NT2/D1 (cell line): ENCODE data around the gene OPN3.

Source experiments
- DNase-seq: peaks from one replicate; pipeline ENCODE4 v3.0.0-alpha.2; 2011; ENCODE audit warnings: low read depth, low spot score
- H3K27me3 ChIP-seq: 2 replicates; pipeline ENCODE4 v1.6.0; 2011; ENCODE audit warnings: mild to moderate bottlenecking; ENCODE audit not compliant: insufficient read length, insufficient read depth
- H3K36me3 ChIP-seq: 2 replicates; pipeline ENCODE4 v1.6.1; 2011; ENCODE audit warnings: mild to moderate bottlenecking, low read length, mixed read lengths; ENCODE audit not compliant: insufficient read depth, insufficient read length
- H3K4me1 ChIP-seq: 2 replicates; pipeline ENCODE4 v1.5.1; 2011; ENCODE audit not compliant: insufficient read depth, insufficient read length
- H3K4me3 ChIP-seq: 2 replicates; pipeline ENCODE4 v1.5.1; 2011; ENCODE audit warnings: low read depth; ENCODE audit not compliant: insufficient read length
- H3K9ac ChIP-seq: 2 replicates; pipeline ENCODE4 v1.6.0; 2011; ENCODE audit warnings: low read depth; ENCODE audit not compliant: insufficient read length
- H3K9me3 ChIP-seq: 2 replicates; pipeline ENCODE4 v1.5.1; 2011; ENCODE audit warnings: mild to moderate bottlenecking, low read length; ENCODE audit not compliant: insufficient read depth
- SUZ12 ChIP-seq: IDR thresholded peaks from 2 replicates; pipeline ENCODE4 v1.6.1; 2011; ENCODE audit not compliant: insufficient read length, insufficient read depth; ENCODE audit errors: extremely low read depth
- YY1 ChIP-seq: IDR thresholded peaks from 2 replicates; pipeline ENCODE4 v1.6.1; 2011; ENCODE audit not compliant: insufficient read length, insufficient read depth
- ZNF274 ChIP-seq: IDR thresholded peaks from 2 replicates; pipeline ENCODE4 v1.6.1; 2011; ENCODE audit warnings: mild to moderate bottlenecking, low read depth, low read length

OPN3 gene

DNA sequence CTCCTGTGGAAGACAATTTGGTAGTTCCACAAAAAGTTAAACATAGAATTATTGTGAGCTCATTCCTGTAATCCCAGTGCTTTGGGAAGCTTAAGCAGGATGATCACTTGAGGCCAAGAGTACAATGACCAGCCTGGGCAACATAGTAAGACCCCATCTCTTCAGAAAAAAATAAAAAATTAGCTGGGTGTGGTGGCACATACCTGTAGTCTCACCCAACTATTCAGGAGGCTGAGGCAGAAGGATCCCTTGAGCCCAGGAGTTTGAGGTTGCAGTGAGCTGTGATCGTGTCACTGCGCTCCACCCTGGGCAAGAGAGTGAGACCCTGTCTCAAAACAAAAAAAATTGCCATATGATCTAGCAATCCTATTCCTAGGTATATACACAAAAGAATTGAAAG lies 4.1 kb upstream of the OPN3 start:
- TF ChIP-seq ZNF274 (no peak), YY1 (no peak), SUZ12 (no peak)
- no peak for DNase-seq
- Histone ChIP-seq H3K27me3 (no peaks in the 10 kb centered on the region), H3K4me3 (no peak overlapping the region), H3K4me1 (no peaks in the 10 kb centered on the region), H3K36me3 (no peaks in the 10 kb centered on the region), H3K9ac (no peak overlapping the region), H3K9me3 (peaks cover 31% of the 10 kb centered on the region)

DNA sequence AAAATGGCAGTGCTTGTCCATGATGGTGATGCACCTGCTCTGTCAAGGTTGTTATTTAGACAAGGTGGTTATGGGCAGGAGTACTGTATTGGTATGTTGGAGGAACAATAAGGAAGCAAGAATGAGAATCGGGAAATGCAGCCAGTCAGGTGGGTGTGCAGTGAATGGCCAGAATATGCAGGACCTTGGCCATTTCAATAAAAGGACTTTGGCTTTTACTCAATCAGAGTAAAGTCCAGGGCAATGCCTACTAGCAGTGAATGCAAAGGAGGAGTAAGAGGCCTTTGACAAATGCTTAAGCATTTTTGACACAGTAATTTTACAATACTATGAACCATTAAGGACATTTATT lies 2.4 kb upstream of the OPN3 start:
- Histone ChIP-seq H3K27me3 (no peaks in the 10 kb centered on the region), H3K36me3 (peaks cover 5% of the 10 kb centered on the region), H3K4me1 (no peaks in the 10 kb centered on the region), H3K9ac (no peak overlapping the region), H3K4me3 (no peak overlapping the region), H3K9me3 (peaks cover 27% of the 10 kb centered on the region)
- DNase-seq = no peak
- TF ChIP-seq SUZ12 = no peak
- no peak for TF ChIP-seq YY1
- no peak for TF ChIP-seq ZNF274

DNA sequence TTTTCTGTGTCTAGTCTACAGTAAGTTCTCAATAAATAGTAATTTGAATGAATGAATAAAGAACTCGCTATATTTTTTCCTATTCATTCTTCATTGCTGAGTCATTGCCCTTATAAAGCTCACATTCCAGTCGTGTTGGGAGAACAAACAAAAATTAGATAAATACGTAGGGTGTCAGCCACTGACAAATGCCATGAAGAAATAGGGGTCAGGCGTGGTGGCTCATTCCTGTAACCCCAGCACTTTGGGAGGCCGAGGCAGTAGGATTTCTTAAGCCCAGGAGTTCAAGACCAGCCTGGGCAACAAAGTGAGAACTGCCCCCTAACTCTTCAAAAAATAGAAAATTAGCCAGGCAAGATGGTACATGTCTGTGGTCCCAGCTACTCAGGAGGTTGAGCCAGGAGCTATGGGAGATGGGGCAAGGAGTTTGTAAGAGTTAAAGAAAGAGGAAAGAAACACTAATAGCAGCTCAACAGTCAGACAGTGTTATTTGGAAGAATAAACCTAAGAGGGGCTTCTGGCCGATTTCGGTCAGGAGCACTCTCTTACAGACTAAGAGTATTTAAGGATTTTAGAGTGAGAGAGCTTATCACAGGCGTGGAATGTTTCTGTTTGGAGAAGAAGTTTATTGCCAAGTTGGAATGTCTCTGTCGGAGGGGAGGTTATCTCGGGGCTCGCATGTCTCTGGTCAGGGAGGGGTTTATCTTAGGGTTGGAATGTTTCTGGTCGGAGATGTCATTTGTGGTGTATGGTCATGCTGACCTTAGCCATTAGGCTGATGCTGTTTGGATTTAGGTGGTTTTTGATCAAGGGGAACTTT lies 1.8 kb upstream of the OPN3 start:
- Histone ChIP-seq H3K4me3 (no peak overlapping the region), H3K9ac (no peak overlapping the region), H3K9me3 (peaks cover 27% of the 10 kb centered on the region), H3K27me3 (no peaks in the 10 kb centered on the region), H3K4me1 (peaks cover 2% of the 10 kb centered on the region), H3K36me3 (peaks cover 11% of the 10 kb centered on the region)
- DNase-seq = no peak
- TF ChIP-seq ZNF274 = no peak
- no peak for TF ChIP-seq SUZ12
- no peak for TF ChIP-seq YY1

DNA sequence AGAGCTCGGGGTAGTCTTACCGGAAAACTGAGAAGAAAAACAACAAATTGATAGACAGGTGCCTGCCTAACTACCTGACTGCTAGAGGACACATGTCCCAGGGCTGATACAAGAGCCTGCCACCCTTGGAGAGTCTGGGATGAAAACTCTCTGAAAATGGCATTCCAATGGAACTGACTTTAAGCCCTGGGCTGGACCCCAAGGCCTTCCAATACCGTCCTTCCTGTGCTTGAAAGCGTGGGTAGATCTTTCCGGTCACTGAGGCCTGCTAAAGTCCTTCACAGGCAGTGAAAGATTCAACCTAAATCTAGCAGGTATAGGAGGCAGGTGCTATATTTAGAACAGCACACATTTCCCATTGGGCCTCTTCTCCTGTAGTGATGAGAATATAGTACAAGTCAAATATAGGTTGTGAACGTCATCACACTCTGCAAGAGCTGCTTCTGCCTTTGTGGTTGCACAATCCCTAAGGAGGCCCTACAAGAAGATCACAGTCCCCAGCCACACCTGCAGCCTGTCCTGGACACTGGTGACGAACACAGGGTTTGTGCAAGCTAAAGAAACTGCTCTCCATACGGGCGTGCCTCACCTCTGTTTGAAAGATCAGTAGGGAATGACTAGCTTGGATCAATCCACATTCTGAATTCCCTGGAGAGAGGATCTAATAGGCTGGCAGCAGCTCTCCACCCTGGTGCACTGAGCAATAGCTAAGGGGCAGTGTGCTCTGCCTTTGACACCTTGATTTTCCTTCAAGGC lies 876 bp upstream of the OPN3 start:
- no peaks in the 10 kb centered on the region for H3K27me3 ChIP-seq
- H3K4me1 ChIP-seq = peaks cover 2% of the 10 kb centered on the region
- peaks cover 19% of the 10 kb centered on the region for H3K36me3 ChIP-seq
- DNase-seq = no peak
- no peak for TF ChIP-seq ZNF274
- TF ChIP-seq SUZ12 = no peak
- no peak for TF ChIP-seq YY1
- no peak overlapping the region for H3K9ac ChIP-seq
- H3K9me3 ChIP-seq = peaks cover 27% of the 10 kb centered on the region
- no peak overlapping the region for H3K4me3 ChIP-seq

DNA sequence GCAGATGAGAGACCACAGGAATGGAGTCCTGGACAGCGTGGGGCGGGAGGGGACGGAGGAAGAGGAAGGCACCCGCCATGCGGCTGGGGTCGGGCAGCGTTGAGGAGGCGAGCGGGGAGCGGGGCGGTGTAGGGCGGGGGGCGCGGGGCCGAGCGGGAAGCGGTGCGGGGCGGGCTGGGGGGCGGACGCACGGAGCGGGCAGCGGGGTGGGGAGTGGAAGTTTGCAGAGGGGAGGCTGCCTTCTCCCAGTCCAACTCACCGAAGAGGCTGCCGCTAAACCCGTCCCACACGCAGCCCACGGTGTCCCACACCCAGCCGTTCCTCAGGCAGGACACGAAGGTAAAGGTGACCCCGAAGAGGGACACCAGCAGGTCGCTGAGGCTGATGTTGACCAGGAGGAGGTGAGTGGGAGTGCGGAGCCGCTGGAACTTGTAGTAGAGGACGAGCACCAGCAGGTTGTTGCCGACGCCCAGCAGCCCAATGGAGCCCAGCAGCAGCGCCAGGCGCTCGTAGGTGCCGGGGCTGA lies 483 bp downstream of the OPN3 start:
- Histone ChIP-seq H3K9me3 (peaks cover 32% of the 10 kb centered on the region), H3K9ac (peak overlapping the region; percentile 96), H3K27me3 (no peaks in the 10 kb centered on the region), H3K36me3 (peaks cover 30% of the 10 kb centered on the region), H3K4me3 (peak overlapping the region; percentile 99), H3K4me1 (peaks cover 2% of the 10 kb centered on the region)
- no peak for TF ChIP-seq ZNF274
- TF ChIP-seq YY1 = no peak
- TF ChIP-seq SUZ12 = no peak
- no peak for DNase-seq

DNA sequence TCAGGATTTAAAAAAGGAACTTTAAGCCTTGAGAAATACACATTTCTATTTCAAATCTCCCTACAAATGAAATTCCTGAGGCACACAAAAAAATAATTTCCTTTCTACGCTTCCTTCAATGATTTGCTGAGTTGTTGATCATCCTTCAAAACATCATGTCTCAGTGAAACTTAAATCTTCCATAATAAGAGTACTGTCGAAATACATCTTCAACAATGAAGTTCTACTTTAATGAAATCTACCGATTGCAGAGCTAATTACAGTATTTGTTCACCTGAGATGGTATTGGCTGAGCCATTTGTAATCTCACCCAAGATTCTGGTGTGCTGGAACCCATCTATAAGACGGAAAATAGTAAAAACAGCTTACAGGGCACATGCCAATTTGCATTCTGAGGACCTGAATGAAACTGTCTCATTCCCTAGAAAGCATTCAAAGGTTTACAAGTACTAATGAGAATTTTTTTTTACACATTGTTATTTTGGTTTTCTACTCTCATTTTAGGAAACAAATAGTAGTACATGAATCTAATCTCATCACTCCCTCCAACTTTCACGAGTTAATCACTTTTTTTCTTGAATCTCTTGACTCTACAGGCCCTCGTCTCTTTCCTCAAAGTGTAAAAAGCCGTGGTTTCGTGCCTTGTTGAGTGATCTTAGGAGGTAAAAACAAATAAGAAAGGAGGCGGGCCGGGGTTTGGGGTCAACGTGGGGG lies 1.1 kb downstream of the OPN3 start:
- H3K9ac ChIP-seq = peak overlapping the region; percentile 77
- H3K36me3 ChIP-seq = peaks cover 36% of the 10 kb centered on the region
- H3K9me3 ChIP-seq = peaks cover 32% of the 10 kb centered on the region
- TF ChIP-seq SUZ12 (no peak), ZNF274 (no peak), YY1 (no peak)
- peaks cover 2% of the 10 kb centered on the region for H3K4me1 ChIP-seq
- H3K4me3 ChIP-seq = peak overlapping the region; percentile 99
- DNase-seq = no peak
- no peaks in the 10 kb centered on the region for H3K27me3 ChIP-seq

DNA sequence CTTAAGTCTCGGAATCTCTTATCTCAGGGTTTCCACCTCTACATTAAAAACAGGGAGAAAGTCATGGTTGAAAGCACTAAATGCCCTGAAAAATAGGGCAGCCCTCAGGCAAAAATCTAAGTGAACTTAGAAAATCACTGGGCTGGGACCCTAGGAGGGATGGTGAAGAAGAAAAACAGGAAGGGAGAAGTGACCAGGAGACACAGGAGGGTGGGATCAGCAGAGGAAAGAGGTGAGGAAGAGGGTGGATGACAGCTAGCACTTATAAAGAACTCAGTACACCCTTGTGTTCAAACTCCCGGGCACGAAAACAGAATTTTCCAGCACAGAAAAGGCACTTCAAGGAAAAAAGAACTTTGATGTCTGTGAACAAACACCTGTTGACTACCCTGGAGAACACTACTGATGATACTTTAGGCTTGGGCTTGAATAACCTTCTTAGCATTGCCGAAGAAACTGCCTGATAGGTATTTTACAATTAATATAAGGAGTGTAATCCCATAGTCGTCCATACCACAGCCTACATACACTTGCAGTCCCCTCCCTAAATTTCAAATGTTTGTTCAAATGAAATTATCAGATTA lies 2.0 kb downstream of the OPN3 start:
- peaks cover 2% of the 10 kb centered on the region for H3K4me1 ChIP-seq
- H3K36me3 ChIP-seq = peaks cover 43% of the 10 kb centered on the region
- no peak for DNase-seq
- H3K9ac ChIP-seq = no peak overlapping the region
- TF ChIP-seq ZNF274 (no peak), YY1 (no peak), SUZ12 (no peak)
- no peaks in the 10 kb centered on the region for H3K27me3 ChIP-seq
- H3K4me3 ChIP-seq = peak overlapping the region; percentile 99
- H3K9me3 ChIP-seq = peaks cover 29% of the 10 kb centered on the region
